ENCODE data around the gene PAGR1. TPM values are rescaled to one million over a fixed set of nuclear protein-coding genes. Genes with fewer than 3 reads are reported as not detected.
A peak's percentile ranks its signal among the peaks of the same experiment; 100 is the strongest.
"Not testable (repeated sequence)": the region's sequence is repeated elsewhere in the genome, so short reads cannot be mapped to it uniquely, and the experiment has no call there.

PAGR1 gene
- total and polyA plus RNA-seq, 4 donors = 7.3 to 18.7 (median 14.0) TPM

- peak; percentile 34 to 56 for TF ChIP-seq HNF4A (conservative IDR thresholded peaks at IDR 0.05)
- not testable (repeated sequence) for H3K9ac ChIP-seq (ENCODE audit: low read depth in 1 of 2, low read length in 2 of 2); H3K4me1 ChIP-seq (ENCODE audit: control insufficient read depth in 4 of 4, insufficient read depth in 4 of 4, low read length in 3 of 4); H3K27me3 ChIP-seq (ENCODE audit: control insufficient read depth in 4 of 4, insufficient read depth in 4 of 4, low read length in 3 of 4); H3K27ac ChIP-seq (ENCODE audit: low read depth in 1 of 2, low read length in 2 of 2); H3K4me3 ChIP-seq (ENCODE audit: low read depth in 1 of 3, low read length in 3 of 3); H3K9me3 ChIP-seq (ENCODE audit: control insufficient read depth in 4 of 4, low read length in 3 of 4); H3K36me3 ChIP-seq (ENCODE audit: control insufficient read depth in 4 of 4, insufficient read depth in 3 of 4, low read depth in 1 of 4, low read length in 3 of 4); DNase-seq (ENCODE audit: low spot score)
- WGBS = 83% methylated on average over 13 of the region's 13 CpGs
Measured at GRCh38 chr16:29783094-29783953, 32.6 kb upstream of the PAGR1 start.

GRCh38 chr16:29784157-29784556 is 31.8 kb upstream of the PAGR1 start:
- no peaks in the 10 kb centered on the region for H3K36me3 ChIP-seq (ENCODE audit: control insufficient read depth in 4 of 4, insufficient read depth in 3 of 4, low read depth in 1 of 4, low read length in 3 of 4)
- H3K9ac ChIP-seq (ENCODE audit: low read depth in 1 of 2, low read length in 2 of 2) = no peak overlapping the region
- H3K4me1 ChIP-seq (ENCODE audit: control insufficient read depth in 4 of 4, insufficient read depth in 4 of 4, low read length in 3 of 4) = peaks cover 0 to 3% (median 2%) of the 10 kb centered on the region in 4 donors
- H3K27ac ChIP-seq (ENCODE audit: low read depth in 1 of 2, low read length in 2 of 2) = no peak overlapping the region
- no peak for TF ChIP-seq ATF3 (IDR thresholded peaks at IDR 0.05)
- no peak for TF ChIP-seq ZBTB33 (IDR thresholded peaks at IDR 0.05)
- no peak for TF ChIP-seq SP1 (IDR thresholded peaks at IDR 0.05)
- TF ChIP-seq MAX (IDR thresholded peaks at IDR 0.05) = no peak
- no peak for TF ChIP-seq EGR1 (IDR thresholded peaks at IDR 0.05; ENCODE audit: low read depth in 2 of 2)
- no peak for TF ChIP-seq JUND (IDR thresholded peaks at IDR 0.05)
- no peak for TF ChIP-seq HNF4A (conservative IDR thresholded peaks at IDR 0.05)
- no peak for TF ChIP-seq CTCF (IDR thresholded peaks at IDR 0.05; ENCODE audit: low read depth, low read length, missing input control)
- no peak for TF ChIP-seq TAF1 (conservative IDR thresholded peaks at IDR 0.05)
- no peak for TF ChIP-seq NR2F2 (IDR thresholded peaks at IDR 0.05)
- TF ChIP-seq REST (IDR thresholded peaks at IDR 0.05) = no peak
- no peak overlapping the region for H3K4me3 ChIP-seq (ENCODE audit: low read depth in 1 of 3, low read length in 3 of 3)
- no peak for DNase-seq (ENCODE audit: low spot score)
- WGBS = 95% methylated on average over 2 of the region's 2 CpGs
- H3K27me3 ChIP-seq (ENCODE audit: control insufficient read depth in 4 of 4, insufficient read depth in 4 of 4, low read length in 3 of 4) = no peaks in the 10 kb centered on the region
- H3K9me3 ChIP-seq (ENCODE audit: control insufficient read depth in 4 of 4, low read length in 3 of 4) = no peaks in the 10 kb centered on the region

Measured in liver (tissue), 9 donors.